Neural progenitor cell (in vitro differentiated cells): Measurements from ENCODE around the gene C1QTNF1. TPM values are rescaled to one million over a fixed set of nuclear protein-coding genes. Genes with fewer than 3 reads are reported as not detected.
A peak's percentile ranks its signal among the peaks of the same experiment; 100 is the strongest.

Experiments
- DNase-seq: peaks from one replicate; pipeline ENCODE4 v3.0.0-alpha.2; 2016; ENCODE audit warnings: low spot score
- H2AFZ ChIP-seq: fragments of 200-600 bp; sonication (generic); replicated peaks from 2 replicates; pipeline ENCODE4 v1.6.1; 2016; ENCODE audit warnings: antibody characterized with exemption
- H3F3A ChIP-seq: fragments of 200-600 bp; sonication (generic); 2 replicates; pipeline ENCODE4 v1.6.1; 2016; ENCODE audit warnings: antibody characterized with exemption, low read depth
- H3K27ac ChIP-seq: fragments of 200-600 bp; sonication (generic); 2 replicates; pipeline ENCODE4 v1.5.1; 2016; ENCODE audit warnings: mild to moderate bottlenecking
- H3K27me3 ChIP-seq: fragments of 200-600 bp; sonication (generic); 2 replicates; pipeline ENCODE4 v1.6.1; 2016; ENCODE audit warnings: mild to moderate bottlenecking, moderate library complexity
- H3K36me3 ChIP-seq: fragments of 200-600 bp; sonication (generic); 2 replicates; pipeline ENCODE4 v1.5.1; 2016
- H3K4me1 ChIP-seq: fragments of 200-600 bp; sonication (generic); 2 replicates; pipeline ENCODE4 v1.6.1; 2016; ENCODE audit warnings: mixed run types
- H3K4me2 ChIP-seq: fragments of 200-600 bp; sonication (generic); 2 replicates; pipeline ENCODE4 v1.6.1; 2016
- H3K4me3 ChIP-seq: fragments of 200-600 bp; sonication (generic); 2 replicates; pipeline ENCODE4 v1.5.1; 2016
- H3K79me2 ChIP-seq: fragments of 200-600 bp; sonication (generic); 2 replicates; pipeline ENCODE4 v1.6.1; 2016; ENCODE audit warnings: low read depth
- H3K9ac ChIP-seq: fragments of 200-600 bp; sonication (generic); 2 replicates; pipeline ENCODE4 v1.6.1; 2016
- H3K9me3 ChIP-seq: fragments of 200-600 bp; sonication (generic); 2 replicates; pipeline ENCODE4 v1.5.1; 2016; ENCODE audit warnings: low read depth
- H4K20me1 ChIP-seq: fragments of 200-600 bp; sonication (generic); 2 replicates; pipeline ENCODE4 v1.6.1; 2016; ENCODE audit warnings: low read depth
- H3K27ac Mint-ChIP-seq: 3 replicates; pipeline ENCODE4 v1.8.0; 2021; ENCODE audit warnings: mixed read lengths
- H3K27me3 Mint-ChIP-seq: 2 replicates; pipeline ENCODE4 v1.8.0; 2022; ENCODE audit warnings: low read depth, mild to moderate bottlenecking, inconsistent platforms, moderate library complexity, mixed read lengths; ENCODE audit not compliant: insufficient read depth
- H3K36me3 Mint-ChIP-seq: 3 replicates; pipeline ENCODE4 v1.8.0; 2021; ENCODE audit warnings: mixed read lengths
- H3K4me1 Mint-ChIP-seq: 3 replicates; pipeline ENCODE4 v1.8.0; 2021; ENCODE audit warnings: mixed read lengths
- H3K4me3 Mint-ChIP-seq: 3 replicates; pipeline ENCODE4 v1.8.0; 2021; ENCODE audit warnings: mild to moderate bottlenecking, moderate library complexity, mixed read lengths
- H3K9me3 Mint-ChIP-seq: 3 replicates; pipeline ENCODE4 v1.8.0; 2020; ENCODE audit warnings: mixed read lengths
- EZH2 ChIP-seq: fragments of 200-600 bp; sonication (generic); IDR thresholded peaks from 2 replicates; pipeline ENCODE4 v1.6.1; 2017; ENCODE audit warnings: antibody characterized with exemption, mild to moderate bottlenecking, moderate library complexity
- EZH2phosphoT487 ChIP-seq: fragments of 200-600 bp; sonication (generic); IDR thresholded peaks from 2 replicates; pipeline ENCODE4 v1.6.1; 2017; ENCODE audit warnings: antibody characterized with exemption
- total RNA-seq: library from RNA; depleted of rRNA; stranded (reverse); fragments of >200 nt; gene quantifications from 2 replicates; pipeline ENCODE4 v1.2.3, GENCODE V29; 2015; ENCODE audit warnings: low replicate concordance
- TF ChIP-seq, protein P1 (sequence below): fragments of 200-600 bp; sonication (generic); IDR thresholded peaks from 2 replicates; pipeline ENCODE4 v1.5.1; 2017; ENCODE audit warnings: antibody characterized with exemption, mild to moderate bottlenecking

C1QTNF1 gene
- total RNA-seq, 1 donor from 2014 or later: 1.4 TPM

DNA sequence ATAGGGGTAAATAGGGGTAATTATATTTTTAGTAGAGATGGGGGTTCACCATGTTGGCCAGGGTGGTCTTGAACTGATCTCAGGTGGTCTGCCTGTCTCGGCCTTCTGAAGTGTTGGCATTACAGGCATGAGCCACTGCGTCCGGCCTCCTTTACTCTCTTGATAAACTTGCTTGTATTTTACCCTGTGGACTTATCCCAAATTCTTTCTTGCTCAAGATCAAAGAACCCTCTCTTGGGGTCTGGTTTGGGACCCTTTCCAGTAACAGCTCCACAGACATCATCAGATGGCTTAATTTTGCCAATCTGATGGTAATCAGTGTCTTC, 5.6 kb upstream of the C1QTNF1 start:
- Histone ChIP-seq H4K20me1 (no peaks in the 10 kb centered on the region), H3K4me3 (no peak overlapping the region), H3K9me3 (peaks cover 21% of the 10 kb centered on the region), H2AFZ (no peak overlapping the region), H3K9ac (no peak overlapping the region), H3K4me1 (peaks cover 4% of the 10 kb centered on the region), H3K36me3 (no peaks in the 10 kb centered on the region), H3K27ac (no peak overlapping the region), H3K27me3 (peaks cover 42% of the 10 kb centered on the region), H3K79me2 (no peaks in the 10 kb centered on the region), H3F3A (peaks cover 4% of the 10 kb centered on the region), H3K4me2 (no peak overlapping the region)
- Mint-ChIP-seq H3K36me3 (no peaks in the 10 kb centered on the region), H3K9me3 (peaks cover 20% of the 10 kb centered on the region), H3K27ac (no peak overlapping the region), H3K4me1 (no peaks in the 10 kb centered on the region), H3K4me3 (no peak overlapping the region), H3K27me3 (peaks cover 17% of the 10 kb centered on the region)
- TF ChIP-seq, protein P1, sequence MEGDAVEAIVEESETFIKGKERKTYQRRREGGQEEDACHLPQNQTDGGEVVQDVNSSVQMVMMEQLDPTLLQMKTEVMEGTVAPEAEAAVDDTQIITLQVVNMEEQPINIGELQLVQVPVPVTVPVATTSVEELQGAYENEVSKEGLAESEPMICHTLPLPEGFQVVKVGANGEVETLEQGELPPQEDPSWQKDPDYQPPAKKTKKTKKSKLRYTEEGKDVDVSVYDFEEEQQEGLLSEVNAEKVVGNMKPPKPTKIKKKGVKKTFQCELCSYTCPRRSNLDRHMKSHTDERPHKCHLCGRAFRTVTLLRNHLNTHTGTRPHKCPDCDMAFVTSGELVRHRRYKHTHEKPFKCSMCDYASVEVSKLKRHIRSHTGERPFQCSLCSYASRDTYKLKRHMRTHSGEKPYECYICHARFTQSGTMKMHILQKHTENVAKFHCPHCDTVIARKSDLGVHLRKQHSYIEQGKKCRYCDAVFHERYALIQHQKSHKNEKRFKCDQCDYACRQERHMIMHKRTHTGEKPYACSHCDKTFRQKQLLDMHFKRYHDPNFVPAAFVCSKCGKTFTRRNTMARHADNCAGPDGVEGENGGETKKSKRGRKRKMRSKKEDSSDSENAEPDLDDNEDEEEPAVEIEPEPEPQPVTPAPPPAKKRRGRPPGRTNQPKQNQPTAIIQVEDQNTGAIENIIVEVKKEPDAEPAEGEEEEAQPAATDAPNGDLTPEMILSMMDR: no peak
- TF ChIP-seq EZH2 (no peak), EZH2phosphoT487 (no peak)
- DNase-seq: no peak

DNA sequence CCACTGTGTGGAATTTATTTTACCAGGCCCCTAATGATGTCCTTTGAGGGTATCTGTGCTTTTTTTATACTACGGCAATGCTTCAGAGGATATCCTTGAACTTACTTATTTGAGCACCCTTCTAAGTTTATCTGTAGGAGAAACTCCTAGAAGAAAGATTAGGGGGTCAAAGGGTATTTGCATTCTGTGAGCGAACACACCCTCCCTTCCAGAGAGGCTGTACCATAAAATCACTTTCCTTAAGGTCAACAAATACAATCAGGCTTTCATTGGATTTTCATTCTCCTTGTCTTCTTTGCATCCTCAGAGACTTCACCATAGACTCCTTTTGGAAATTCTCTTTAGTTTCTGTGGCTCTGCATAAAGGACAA, 4.7 kb upstream of the C1QTNF1 start:
- Mint-ChIP-seq H3K9me3 (peaks cover 14% of the 10 kb centered on the region), H3K36me3 (no peaks in the 10 kb centered on the region), H3K27me3 (peaks cover 23% of the 10 kb centered on the region), H3K4me1 (peaks cover 5% of the 10 kb centered on the region), H3K27ac (no peak overlapping the region), H3K4me3 (no peak overlapping the region)
- peaks cover 11% of the 10 kb centered on the region for H3K9me3 ChIP-seq
- H3K27me3 ChIP-seq: peaks cover 51% of the 10 kb centered on the region
- DNase-seq: no peak
- H3K9ac ChIP-seq: no peak overlapping the region
- peaks cover 9% of the 10 kb centered on the region for H3K4me1 ChIP-seq
- no peak overlapping the region for H2AFZ ChIP-seq
- H3F3A ChIP-seq: peaks cover 13% of the 10 kb centered on the region
- H3K27ac ChIP-seq: no peak overlapping the region
- H3K4me3 ChIP-seq: no peak overlapping the region
- no peaks in the 10 kb centered on the region for H3K79me2 ChIP-seq
- TF ChIP-seq, protein P1: no peak
- TF ChIP-seq EZH2phosphoT487 (no peak), EZH2 (no peak)
- no peaks in the 10 kb centered on the region for H4K20me1 ChIP-seq
- H3K4me2 ChIP-seq: no peak overlapping the region
- no peaks in the 10 kb centered on the region for H3K36me3 ChIP-seq

DNA sequence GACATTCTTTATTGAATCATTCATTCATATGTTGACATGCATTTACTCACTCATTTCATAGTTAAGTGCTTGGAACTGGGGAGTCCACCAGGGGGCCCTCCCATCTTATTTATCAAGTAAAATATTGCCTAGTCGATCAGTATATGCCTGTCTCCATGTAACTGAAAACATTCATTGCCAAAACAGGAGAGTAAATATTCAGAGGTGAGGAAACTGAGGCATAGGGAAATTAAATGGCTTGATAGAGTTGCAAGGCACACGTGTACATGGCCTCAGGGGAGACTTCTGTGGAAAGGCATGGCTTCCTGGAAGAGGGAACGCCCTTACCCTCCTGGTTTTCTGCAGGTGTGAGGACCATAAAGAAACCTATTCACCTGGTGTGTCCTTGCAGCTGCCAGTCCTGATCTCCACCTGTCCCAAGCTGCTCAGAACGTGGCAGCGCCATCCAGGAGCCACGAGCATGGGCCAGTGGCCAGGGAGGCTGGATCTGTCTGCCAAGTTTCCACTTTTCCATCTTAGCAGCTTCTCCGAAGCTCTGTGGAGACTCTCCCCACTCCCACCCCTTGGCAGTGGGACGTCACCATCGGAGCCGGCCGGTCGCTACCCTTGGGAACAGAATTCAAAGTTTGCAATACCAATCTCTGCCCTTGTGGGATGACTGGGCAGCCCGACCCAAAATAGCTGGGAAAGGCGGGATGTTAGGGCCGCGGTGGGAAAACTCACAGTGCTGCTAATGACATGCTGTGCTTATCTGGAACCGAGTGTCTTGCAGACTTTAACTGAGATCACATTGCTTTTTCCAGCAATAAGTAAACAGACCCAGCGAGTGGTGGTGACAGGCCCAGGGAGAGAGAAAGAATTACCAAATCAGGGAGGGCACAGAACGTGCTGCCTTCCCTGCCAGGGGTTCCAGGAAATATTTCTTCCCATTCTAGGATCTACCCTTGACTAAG, 4.1 kb upstream of the C1QTNF1 start:
- Histone ChIP-seq H2AFZ (no peak overlapping the region), H4K20me1 (no peaks in the 10 kb centered on the region), H3K36me3 (no peaks in the 10 kb centered on the region), H3K27ac (no peak overlapping the region), H3K4me3 (no peak overlapping the region), H3K9me3 (peaks cover 5% of the 10 kb centered on the region), H3K27me3 (peaks cover 58% of the 10 kb centered on the region), H3K79me2 (no peaks in the 10 kb centered on the region), H3K9ac (no peak overlapping the region), H3K4me1 (peaks cover 9% of the 10 kb centered on the region), H3F3A (peaks cover 13% of the 10 kb centered on the region), H3K4me2 (no peak overlapping the region)
- Mint-ChIP-seq H3K4me1 (peaks cover 6% of the 10 kb centered on the region), H3K27me3 (peaks cover 25% of the 10 kb centered on the region), H3K9me3 (peaks cover 11% of the 10 kb centered on the region), H3K36me3 (no peaks in the 10 kb centered on the region), H3K27ac (no peak overlapping the region), H3K4me3 (no peak overlapping the region)
- TF ChIP-seq EZH2 (no peak), EZH2phosphoT487 (no peak)
- TF ChIP-seq, protein P1: peak; percentile 64
- peak; percentile 53 for DNase-seq
